ENCODE results near the gene NPW. TPM values are rescaled to one million over a fixed set of nuclear protein-coding genes. Genes with fewer than 3 reads are reported as not detected.

Gene NPW
- total and polyA plus RNA-seq, 2 donors (not counting 3 experiments of a cell fraction or from before 2014, with no cell fraction given): 0.84 to 3.3 TPM

GRCh38 chr16:2056681-2057407 lies 37.3 kb downstream of the NPW start:
- Histone ChIP-seq H3K9ac (replicated peaks; ENCODE audit: extremely low read depth, insufficient read depth, low read length) (no peak overlapping the region), H3K9me1 (replicated peaks; ENCODE audit: control insufficient read depth, extremely low read depth, insufficient read depth, low read length) (no peaks in the 10 kb centered on the region), H3K36me3 (ENCODE audit: control insufficient read depth in 2 of 2, extremely low read depth in 1 of 2, insufficient read depth in 2 of 2, low read length in 2 of 2) (peaks cover 5 to 48% of the 10 kb centered on the region in 2 experiments), H3K27ac (ENCODE audit: insufficient read depth, low read depth, low read length) (no peak overlapping the region), H3K4me2 (ENCODE audit: insufficient read depth, low read length) (no peak overlapping the region), H3K27me3 (ENCODE audit: control insufficient read depth in 2 of 2, insufficient read depth in 2 of 2, low read length in 2 of 2) (no peaks in the 10 kb centered on the region), H3K79me2 (ENCODE audit: control insufficient read depth, insufficient read depth, low read length) (no peaks in the 10 kb centered on the region), H4K20me1 (replicated peaks; ENCODE audit: control insufficient read depth, extremely low read depth, insufficient read depth, low read length) (no peaks in the 10 kb centered on the region), H2AFZ (ENCODE audit: low read depth, low read length) (no peak overlapping the region), H3K9me3 (replicated peaks; ENCODE audit: control insufficient read depth, insufficient read depth, low read length) (no peaks in the 10 kb centered on the region), H3K4me1 (ENCODE audit: control insufficient read depth, extremely low read depth, insufficient read depth, low read length) (no peaks in the 10 kb centered on the region), H3K4me3 (replicated peaks in 1 of 3; ENCODE audit: insufficient read depth in 1 of 3, low read depth in 1 of 3, low read length in 3 of 3) (no peak overlapping the region)
- CTCF ChIA-PET: interaction anchor here (0.6 to 3.1 kb wide), 12 partner anchors 9 to 195 kb away, joined by 3 to 93 read pairs (median 4); partner anchors contain the start of genes ECI1, NTHL1 and TSC2
- no TSS peak for BruUV-seq (replicated peaks)
- POLR2A ChIA-PET: no interaction called here
- dilution Hi-C loops (cut with MboI; ENCODE audit: extremely low pct_ligation_motif_present, low sequenced_read_pairs): no loop called here
- intact Hi-C loops (cut with micrococcal nuclease): loop anchor here (2.0 kb wide), 1 partner anchor 34 kb away; no protein-coding TSS in a partner anchor
- no peak for TF ChIP-seq EZH2 (IDR thresholded peaks at IDR 0.05; ENCODE audit: borderline replicate concordance, low read depth, low read length, severe bottlenecking)
- no peak for FAIRE-seq
- DNase-seq (ENCODE audit: low read depth, low spot score): no peak

- no peak overlapping the region for H3K27ac ChIP-seq (ENCODE audit: insufficient read depth, low read depth, low read length)
- DNase-seq (ENCODE audit: low read depth, low spot score): no peak
- H4K20me1 ChIP-seq (replicated peaks; ENCODE audit: control insufficient read depth, extremely low read depth, insufficient read depth, low read length): no peaks in the 10 kb centered on the region
- ChIA-PET POLR2A (no interaction called here), CTCF (interaction anchor here (1.2 to 3.1 kb wide), 2 partner anchors 10 to 34 kb away, joined by 3 to 93 read pairs; partner anchors contain the start of genes NTHL1 and TSC2)
- TF ChIP-seq EZH2 (IDR thresholded peaks at IDR 0.05; ENCODE audit: borderline replicate concordance, low read depth, low read length, severe bottlenecking): no peak
- no peak for TF ChIP-seq GATA2 (IDR thresholded peaks at IDR 0.05; ENCODE audit: insufficient read depth, insufficient read length, low read depth, low read length)
- no peak for TF ChIP-seq POLR2A (IDR thresholded peaks at IDR 0.05; ENCODE audit: low read depth, low read length)
- TF ChIP-seq JUN (IDR thresholded peaks at IDR 0.05; ENCODE audit: borderline replicate concordance, insufficient read depth, insufficient read length, low read depth): no peak
- TF ChIP-seq POLR2AphosphoS5 (IDR thresholded peaks at IDR 0.05; ENCODE audit: insufficient read depth, low read depth, low read length): no peak
- no peak for TF ChIP-seq MYC (IDR thresholded peaks at IDR 0.05; ENCODE audit: low read depth, low read length)
- TF ChIP-seq MAX (IDR thresholded peaks at IDR 0.05; ENCODE audit: insufficient read depth, insufficient read length): no peak
- TF ChIP-seq CTCF (IDR thresholded peaks at IDR 0.05; ENCODE audit: extremely low read depth in 1 of 2, insufficient read depth in 1 of 2, low read depth in 1 of 2, low read length in 2 of 2): no peak
- no peak for TF ChIP-seq FOS (IDR thresholded peaks at IDR 0.05; ENCODE audit: borderline replicate concordance, insufficient read depth, low read length)
- H3K9ac ChIP-seq (replicated peaks; ENCODE audit: extremely low read depth, insufficient read depth, low read length): no peak overlapping the region
- H3K4me2 ChIP-seq (ENCODE audit: insufficient read depth, low read length): no peak overlapping the region
- no TSS peak for BruUV-seq (replicated peaks)
- no peak overlapping the region for H2AFZ ChIP-seq (ENCODE audit: low read depth, low read length)
- intact Hi-C loops (cut with micrococcal nuclease) (loop anchor here (2.0 kb wide), 1 partner anchor 35 kb away; no protein-coding TSS in a partner anchor), dilution Hi-C loops (cut with MboI; ENCODE audit: extremely low pct_ligation_motif_present, low sequenced_read_pairs) (no loop called here)
- no peaks in the 10 kb centered on the region for H3K4me1 ChIP-seq (ENCODE audit: control insufficient read depth, extremely low read depth, insufficient read depth, low read length)
- H3K27me3 ChIP-seq (ENCODE audit: control insufficient read depth in 2 of 2, insufficient read depth in 2 of 2, low read length in 2 of 2): no peaks in the 10 kb centered on the region
- H3K9me1 ChIP-seq (replicated peaks; ENCODE audit: control insufficient read depth, extremely low read depth, insufficient read depth, low read length): no peaks in the 10 kb centered on the region
- no peaks in the 10 kb centered on the region for H3K79me2 ChIP-seq (ENCODE audit: control insufficient read depth, insufficient read depth, low read length)
- H3K36me3 ChIP-seq (ENCODE audit: control insufficient read depth in 2 of 2, extremely low read depth in 1 of 2, insufficient read depth in 2 of 2, low read length in 2 of 2): peaks cover 5 to 49% of the 10 kb centered on the region in 2 experiments
- no peak overlapping the region for H3K4me3 ChIP-seq (replicated peaks in 1 of 3; ENCODE audit: insufficient read depth in 1 of 3, low read depth in 1 of 3, low read length in 3 of 3)
- FAIRE-seq: no peak
- H3K9me3 ChIP-seq (replicated peaks; ENCODE audit: control insufficient read depth, insufficient read depth, low read length): no peaks in the 10 kb centered on the region
Measured at GRCh38 chr16:2057438-2057837, 37.9 kb downstream of the NPW start.
